Stimulated activated CD4-positive, alpha-beta T cell treated with anti-CD3 and anti-CD28 coated beads, Interleukin-4, amount 100 ng/mL, for 48 hours (primary cell): ENCODE results near the gene UQCR10.

Experiments
- DNase-seq, 2 donors: peaks; one replicate each; pipeline ENCODE4 v3.0.0-alpha.2; 2020; ENCODE audit warnings: low read depth in 2 of 2

UQCR10 gene

DNA sequence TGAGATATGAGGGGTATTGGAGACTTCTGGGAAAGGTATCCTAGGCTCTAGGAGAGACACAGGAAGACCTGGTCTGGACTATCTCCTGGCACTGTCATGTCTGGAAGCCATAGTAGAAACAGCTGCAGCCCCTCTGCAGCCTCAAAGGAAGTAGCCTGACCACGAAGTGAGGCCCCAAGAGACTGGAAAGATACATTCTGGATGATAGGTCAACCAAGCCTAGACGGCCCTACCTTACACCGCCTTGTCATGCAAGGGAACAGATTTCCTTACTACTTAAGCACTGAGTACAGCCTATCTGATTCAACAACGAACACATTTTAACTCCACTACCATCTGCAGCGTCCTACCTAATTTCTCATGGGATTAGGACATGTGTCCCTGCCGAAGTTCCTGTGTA, 31.1 kb downstream of the UQCR10 start:
- no peak for DNase-seq

DNA sequence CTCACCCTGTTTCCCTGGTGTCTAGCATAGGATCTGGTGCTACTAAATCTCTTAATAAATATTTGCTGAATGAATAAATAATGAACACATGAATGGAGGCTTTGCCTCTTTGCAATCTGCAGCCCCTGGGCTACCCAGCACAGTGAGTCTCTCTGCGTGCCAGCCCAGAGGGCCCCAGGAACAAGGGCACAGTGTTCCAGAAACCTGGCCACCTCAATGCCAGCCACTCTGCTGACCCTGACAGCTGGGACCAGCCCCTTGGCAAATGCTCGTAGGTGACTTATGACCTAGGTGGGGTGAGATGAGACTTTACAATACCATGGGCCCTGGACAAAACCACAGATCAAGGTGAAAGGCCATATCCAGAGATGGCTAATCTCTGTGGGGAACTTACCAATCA, 31.6 kb downstream of the UQCR10 start:
- no peak for DNase-seq

DNA sequence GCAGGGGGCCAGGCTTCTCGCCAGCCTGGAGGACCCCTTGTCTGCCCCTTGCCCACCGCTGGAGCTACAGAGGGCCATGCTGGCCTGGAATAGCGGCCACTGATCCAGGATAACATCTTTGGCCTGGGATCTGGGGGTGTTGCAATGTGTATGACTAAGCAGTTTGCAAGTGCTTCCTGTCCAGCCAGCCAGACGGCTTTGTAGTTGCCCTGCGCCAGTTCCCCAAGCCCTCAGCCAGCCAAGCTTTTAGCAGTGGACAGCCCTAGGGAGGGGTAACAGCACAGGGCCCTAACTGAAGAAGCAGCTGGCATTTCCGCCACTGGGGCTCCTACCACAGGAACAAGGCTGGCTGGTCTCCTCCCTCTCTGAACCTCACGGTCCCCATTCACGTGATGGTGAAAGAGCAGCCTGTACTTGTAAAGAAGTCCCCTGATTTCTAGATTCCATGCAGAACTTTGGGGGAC, 32.1 kb downstream of the UQCR10 start:
- DNase-seq, result no peak

DNA sequence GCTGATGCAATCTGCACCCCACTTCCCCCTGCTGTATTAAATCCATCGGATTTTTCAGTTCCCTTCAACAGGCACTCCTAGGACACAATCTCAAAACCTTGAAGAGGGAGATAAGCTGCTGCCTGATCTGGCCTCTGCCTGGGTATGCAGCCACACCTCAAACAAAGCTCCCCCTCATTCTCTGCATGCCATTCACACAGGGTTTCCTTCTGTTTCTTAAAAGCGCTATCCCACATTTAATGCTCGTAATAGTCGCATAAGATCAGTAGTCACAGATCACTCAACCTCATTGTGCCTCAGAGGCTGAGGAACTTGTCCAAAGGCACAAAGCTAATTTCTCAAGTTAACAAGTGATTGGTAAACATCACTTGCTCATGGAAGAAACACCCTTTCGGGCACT, 34.0 kb downstream of the UQCR10 start:
- no peak for DNase-seq

DNA sequence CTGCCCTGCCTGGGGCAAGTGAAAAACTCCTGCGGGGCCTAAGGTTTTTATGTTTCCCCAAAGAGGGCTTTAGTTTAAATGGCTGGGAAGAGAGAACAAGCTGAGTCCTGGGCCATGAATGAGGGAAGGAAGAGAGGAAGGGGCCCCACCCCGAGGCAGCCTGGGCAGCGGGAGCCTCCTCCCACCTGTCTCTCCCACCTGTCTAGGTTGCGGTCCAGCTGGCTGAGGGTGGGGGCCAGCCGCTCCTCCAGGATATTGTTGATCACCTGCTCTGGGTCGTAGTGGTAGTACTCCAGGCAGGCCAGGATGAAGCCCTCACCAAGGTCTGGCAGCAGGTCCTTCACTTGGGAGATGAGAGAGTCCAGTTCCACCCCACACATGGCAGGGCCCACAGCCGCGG, 34.6 kb downstream of the UQCR10 start:
- DNase-seq, result no peak

DNA sequence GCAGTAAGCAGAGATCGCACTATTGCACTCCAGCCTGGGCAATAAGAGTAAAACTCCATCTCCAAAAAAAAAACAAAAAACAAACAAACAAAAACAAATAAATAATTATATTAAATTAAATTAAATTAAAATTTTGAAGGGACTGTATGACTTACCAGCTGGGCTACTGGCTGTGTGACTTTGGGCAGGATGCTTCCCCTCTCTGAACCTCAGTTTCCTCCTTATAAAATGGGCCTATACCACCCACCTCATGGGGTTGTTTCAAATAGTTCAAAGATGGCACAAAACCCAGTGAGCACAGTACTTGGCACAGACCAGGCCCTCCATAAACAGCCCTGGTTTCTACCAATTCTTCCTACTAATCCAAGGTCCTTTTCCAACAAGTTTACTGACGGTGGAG, 36.0 kb downstream of the UQCR10 start:
- DNase-seq, result no peak

DNA sequence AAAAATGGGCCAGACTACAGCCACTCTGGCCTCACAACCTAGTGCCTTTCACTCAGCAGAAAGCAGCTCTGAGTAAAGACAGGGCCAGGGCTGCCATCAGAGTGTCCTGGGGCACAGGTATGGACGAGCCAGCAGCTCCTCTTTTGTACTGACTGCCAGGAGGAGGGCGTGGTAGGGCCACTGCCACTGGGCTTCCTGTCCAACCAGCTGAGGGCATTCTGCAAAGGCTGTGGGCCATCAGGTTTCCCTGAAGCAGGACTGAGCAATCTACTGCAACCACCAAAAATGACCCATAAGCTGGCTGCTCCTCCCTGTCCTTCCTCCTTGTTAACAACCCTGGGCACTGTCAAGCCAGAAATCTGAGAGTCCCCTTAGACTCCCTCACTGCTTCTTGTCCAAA, 37.8 kb downstream of the UQCR10 start:
- no peak for DNase-seq

DNA sequence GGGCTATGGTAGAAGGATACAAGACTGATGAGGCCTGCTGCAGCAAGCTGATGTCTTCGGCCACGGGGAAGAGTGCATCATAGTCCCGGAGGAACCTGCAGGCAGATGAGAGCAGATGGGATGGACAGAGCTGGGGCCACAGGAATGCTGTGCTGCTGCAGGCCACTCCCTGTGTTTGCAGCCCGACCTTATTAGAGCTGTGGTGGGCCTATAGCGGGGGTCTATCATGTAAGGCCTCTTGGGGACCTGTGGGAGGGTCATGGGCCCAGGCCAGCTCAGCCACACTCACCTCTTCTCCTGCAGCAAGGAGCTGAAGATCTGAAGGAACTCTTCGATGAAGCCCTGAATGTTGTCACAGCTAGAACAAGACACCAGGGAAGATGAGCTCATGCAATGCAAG, 39.0 kb downstream of the UQCR10 start:
- no peak for DNase-seq

DNA sequence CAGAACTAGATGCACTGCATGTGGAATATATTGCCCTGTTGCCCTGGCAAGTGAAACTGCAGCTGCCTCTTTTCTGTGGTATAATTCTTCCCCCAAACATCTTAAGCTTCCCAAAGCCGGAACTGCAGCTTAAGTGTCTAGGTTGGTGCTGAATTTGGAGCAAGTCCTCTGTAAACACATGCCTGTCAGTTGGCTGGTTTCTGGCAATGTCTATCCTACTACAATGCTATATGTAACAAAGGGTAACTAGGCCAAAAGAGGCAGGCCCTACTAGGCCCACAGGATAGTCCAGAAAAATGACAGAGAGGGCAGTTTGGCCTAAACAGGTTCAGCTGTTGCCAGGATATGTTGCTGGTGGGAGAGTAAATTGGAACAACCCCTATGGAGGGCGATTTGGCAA, 43.0 kb downstream of the UQCR10 start:
- no peak for DNase-seq

DNA sequence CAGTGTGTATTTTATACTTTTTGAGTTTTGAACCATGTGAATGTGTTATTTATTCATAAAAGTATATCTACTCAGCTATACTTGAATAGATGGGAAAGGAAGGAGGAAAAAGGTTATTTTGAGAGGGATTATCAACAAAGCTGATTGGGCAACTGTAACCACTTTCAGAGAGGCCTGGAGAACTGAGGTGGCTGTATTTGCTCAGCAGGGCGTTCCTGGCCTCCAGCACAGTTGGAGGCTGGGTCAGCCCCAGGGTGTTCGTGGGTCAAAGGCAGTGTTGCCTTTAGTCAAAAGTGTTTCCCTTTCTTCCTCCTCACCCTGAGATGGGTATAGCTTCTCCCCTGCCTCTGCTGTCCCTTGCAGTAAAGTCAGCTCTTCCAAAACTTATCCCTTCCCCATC, 44.2 kb downstream of the UQCR10 start:
- DNase-seq, result no peak

DNA sequence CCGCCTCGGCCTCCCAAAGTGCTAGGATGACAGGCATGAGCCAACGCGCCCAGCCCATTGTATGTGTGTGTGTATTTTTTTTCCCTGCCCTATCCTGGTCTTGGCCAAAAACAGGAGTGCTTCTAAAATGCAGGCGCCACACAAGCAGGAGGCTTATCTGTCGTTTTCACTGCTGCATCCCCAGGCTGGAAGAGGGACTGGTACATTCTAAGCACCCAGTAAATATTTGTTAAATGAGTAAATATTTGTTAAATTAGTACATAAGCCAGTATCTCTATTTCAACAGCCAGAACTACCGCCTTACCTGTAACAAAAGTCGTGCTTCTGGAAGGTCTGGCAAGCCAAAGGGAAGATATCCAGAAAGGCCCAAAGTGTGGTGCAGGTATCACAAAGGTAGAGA, 46.0 kb downstream of the UQCR10 start:
- no peak for DNase-seq

DNA sequence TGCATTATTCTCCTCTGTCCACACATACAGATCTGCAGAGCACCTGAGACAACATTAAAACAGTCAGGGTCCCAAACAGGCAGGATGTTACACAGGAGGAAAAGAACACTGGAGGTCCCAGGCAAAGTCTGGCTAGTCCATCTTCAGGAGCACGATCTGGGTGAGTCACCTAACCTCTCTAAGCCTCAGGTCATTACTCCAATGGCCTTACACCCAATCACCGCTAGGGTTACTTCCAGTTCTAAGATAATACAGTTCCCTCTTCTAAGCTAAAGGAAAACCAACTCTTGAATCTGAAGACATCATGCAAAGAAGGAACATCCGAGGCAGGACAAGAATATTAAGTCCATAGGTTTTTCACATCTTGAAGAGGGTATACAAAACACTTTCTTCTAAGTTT, 46.4 kb downstream of the UQCR10 start:
- no peak for DNase-seq

DNA sequence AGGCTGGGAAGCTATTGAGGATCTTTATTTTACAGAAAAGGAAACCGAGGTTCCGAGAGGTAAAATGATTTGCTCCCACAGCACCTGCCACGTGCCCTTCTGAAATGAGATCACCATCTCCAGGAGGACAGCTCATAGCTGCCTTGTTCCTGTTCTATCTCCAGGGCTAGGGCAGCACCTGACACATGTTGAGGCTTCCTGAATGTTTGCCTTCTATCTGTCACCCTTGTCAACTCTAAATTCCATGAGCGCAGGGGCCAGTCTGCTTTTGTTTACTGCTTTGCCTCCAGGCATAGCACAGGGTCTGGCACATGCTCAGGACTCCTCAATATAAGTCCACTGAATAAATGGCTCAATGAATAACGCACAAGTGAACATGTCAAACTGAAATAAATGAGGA, 46.8 kb downstream of the UQCR10 start:
- DNase-seq, result no peak

DNA sequence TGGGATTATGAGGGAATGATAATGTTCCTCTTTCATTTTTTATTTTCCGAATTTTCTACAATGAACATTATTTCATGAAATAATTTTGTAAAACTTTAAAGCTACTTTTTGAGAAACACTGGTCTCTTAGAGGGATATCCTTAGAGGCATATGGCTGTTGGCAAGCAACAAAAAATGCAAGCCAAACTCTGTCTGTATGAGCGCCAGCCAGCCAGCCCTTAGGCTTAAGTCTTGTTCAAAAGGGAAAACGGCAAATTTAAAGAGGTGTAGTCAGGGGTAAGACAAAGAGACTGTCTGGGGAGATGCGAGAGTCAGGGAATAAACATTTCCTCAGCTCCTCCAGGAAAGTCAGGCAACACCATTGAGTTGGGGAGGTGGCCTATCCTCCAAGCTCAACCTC, 48.4 kb downstream of the UQCR10 start:
- no peak for DNase-seq

DNA sequence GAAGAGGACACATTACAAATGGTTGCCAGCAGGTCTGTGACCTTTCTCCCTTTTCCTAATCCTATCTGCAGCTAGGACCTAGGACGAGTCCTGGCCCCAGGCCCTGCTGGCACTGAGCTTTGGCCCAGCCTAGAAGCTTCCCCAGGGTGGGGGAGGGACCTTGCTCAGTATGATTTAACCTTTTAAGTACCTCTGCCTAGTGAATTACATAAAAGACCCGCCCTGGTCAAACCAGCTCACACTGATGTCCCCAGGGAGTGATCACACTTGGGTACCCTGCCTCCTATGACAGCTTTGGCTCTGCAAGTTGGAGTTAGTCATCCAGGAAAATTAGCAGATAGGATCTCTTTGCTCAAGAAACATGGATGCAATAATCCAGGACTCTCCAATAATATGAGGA, 49.0 kb downstream of the UQCR10 start:
- DNase-seq, result no peak

DNA sequence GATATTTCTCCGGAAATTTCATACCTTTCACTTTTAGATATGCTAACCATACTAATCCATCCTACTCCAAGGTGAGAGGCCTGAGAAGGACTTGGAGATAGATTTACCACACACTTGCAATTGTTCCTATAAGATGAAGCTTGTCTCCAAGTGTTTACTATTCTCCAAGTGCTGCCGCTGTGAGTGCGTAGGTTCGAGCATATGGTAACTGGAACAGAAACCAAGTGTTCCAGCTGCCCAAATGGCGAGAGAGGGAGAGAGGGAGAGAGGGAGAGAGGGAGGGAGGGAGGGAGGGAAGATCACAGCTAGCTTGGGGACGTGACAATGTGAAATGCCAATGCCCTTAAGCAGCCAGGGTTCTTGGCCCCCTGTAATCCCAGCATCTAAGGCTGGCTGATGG, 49.4 kb downstream of the UQCR10 start:
- no peak for DNase-seq

DNA sequence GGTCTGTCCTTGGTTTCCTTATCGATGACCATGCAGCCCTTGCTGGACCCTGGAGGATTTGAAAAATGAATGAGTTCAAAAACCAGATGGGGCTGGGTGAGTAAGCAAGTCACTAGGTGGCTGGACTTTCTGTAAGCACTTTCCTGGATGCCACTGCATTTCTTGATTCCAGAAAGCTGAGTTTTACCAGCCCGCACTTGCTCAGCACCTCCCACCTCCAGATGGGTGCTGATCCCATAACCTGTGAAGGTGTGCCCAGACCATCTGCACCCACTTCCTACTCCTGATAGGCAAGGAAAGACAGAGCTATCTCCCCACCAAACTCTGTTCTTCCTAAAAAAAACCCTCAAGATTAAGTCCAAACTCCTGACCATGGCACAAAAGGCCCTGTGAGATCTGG, 49.8 kb downstream of the UQCR10 start:
- no peak for DNase-seq

DNA sequence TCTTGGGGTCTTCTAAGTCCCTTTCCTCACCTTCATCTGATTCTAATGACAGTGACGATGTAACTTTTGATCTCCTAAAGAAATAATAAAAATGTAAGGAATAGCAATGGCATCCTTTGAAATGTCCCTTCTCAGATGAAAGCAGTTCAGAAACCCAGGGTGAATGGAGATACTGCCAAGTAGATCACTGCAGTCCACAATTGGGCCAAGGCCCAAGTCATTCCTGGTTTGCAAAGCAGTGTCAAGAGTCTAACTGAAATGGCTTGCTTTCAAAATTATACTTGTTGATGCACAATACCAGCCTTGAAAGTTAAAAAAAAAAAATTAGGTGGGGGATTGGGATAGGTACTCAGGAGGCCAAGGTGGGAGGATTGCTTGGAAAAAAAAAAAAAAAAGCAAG, 50.6 kb downstream of the UQCR10 start:
- no peak for DNase-seq

DNA sequence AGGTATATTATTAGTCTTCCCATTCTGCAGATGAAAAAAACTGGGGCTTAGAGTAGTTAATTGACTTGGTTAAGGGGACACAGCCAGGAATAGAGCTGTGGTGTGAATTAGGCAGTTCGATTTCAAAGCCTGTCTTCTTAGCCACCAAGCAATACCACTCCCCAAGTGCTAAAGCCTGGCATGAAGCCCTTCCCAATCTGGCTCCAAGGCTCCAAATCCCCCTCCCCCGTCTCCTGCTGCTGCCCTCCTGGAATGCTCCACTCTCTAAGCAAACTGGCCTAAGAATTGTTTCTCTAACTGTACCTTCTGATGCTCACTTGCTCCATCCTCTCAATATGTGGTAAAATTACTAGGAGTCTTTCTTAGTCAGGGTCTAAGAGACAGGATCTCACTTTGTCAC, 52.3 kb downstream of the UQCR10 start:
- DNase-seq, result no peak
